HFF-Myc (cell line): ENCODE measurements around the gene TMEM30B.

Experiments used
- DNase-seq: peaks from one replicate; pipeline ENCODE4 v3.0.0-alpha.2; 2011; ENCODE audit warnings: low read depth; ENCODE audit errors: extremely low read depth
- H3K4me3 ChIP-seq: replicated peaks from 2 replicates; pipeline ENCODE4 v1.5.1; 2011; ENCODE audit warnings: low read depth, mild to moderate bottlenecking, control low read depth, low read length
- CTCF ChIP-seq: IDR thresholded peaks from 2 replicates; pipeline ENCODE4 v1.5.1; 2012; ENCODE audit warnings: mild to moderate bottlenecking, low read depth, low read length, control low read depth; ENCODE audit errors: missing control alignments

The TMEM30B gene

GRCh38 chr14:61254808-61255526 lies 26.2 kb downstream of the TMEM30B start:
- TF ChIP-seq CTCF, result no peak
- DNase-seq, result no peak
- no peak overlapping the region for H3K4me3 ChIP-seq

DNA sequence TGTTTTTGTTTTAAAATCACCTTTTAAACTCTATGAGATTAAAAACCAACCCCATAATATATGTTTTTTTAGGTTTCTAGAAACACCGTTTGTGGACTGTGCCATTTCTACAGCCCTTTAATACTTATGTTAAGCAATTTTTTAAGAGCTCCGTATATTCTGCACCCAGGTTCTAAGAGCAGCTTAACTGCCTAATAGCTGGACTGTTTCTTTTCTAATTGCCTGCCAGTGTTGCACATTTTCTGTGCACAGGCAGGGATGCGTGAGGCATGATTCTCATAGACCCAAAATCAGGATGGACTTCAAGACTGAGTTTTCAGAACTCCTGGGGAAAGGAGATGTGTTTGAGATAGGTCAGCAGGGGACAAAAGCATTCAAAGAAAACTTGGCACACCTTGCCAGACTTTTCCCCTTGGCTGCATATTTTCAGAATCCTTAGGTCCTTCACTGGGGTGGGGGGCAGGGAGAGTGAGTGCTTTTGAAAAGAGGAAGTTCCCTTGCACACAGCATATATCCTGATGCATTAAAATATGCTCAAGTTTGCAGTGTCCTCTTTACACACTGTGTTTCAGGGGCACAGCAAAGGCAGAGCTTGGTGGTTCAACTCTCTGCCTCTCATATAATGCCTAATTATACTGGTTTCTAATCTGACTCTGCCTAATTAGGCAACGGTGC lies 27.9 kb downstream of the TMEM30B start:
- no peak overlapping the region for H3K4me3 ChIP-seq
- no peak for TF ChIP-seq CTCF
- DNase-seq, result no peak

GRCh38 chr14:61252369-61253063 lies 28.6 kb downstream of the TMEM30B start:
- TF ChIP-seq CTCF, result peak; percentile 89
- DNase-seq, result peak; percentile 91
- no peak overlapping the region for H3K4me3 ChIP-seq

DNA sequence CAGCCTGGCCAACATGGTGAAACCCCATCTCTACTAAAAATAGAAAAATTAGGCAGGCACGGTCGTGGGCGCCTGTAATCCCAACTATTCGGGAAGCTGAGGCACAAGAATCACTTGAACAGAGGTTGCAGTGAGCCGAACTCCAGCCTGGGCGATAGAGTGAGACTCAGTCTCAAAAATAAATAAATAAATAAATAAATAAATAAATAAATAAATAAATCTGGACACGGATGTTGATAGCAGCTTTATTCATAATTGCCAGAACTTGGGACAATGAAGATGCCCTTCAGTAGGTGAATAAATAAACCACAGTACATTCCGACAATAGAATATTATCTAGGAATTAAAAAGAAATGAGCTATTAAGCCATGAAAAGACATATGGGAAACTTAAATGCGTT lies 31.1 kb downstream of the TMEM30B start:
- no peak for TF ChIP-seq CTCF
- no peak for DNase-seq
- H3K4me3 ChIP-seq, result no peak overlapping the region

DNA sequence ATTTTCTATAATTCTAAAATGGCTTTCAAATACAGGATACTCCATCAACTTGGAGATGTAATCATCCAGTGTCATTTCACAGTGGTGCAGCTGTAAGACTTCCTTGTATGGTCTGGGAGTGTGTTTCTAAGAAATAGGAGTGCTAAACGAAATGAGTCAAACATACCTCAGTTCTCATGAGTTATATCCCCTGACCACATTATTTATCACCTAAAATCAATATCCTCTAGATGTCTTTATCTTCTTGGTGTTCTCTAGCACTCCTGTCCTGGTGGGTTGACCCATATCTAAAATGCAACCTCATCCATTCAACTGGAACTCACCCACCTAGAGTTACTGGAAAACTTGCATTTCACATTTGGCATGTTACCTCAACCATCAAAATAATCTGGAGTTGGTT lies 33.2 kb downstream of the TMEM30B start:
- TF ChIP-seq CTCF, result no peak
- DNase-seq, result no peak
- no peak overlapping the region for H3K4me3 ChIP-seq

GRCh38 chr14:61246721-61247120 lies 34.4 kb downstream of the TMEM30B start:
- DNase-seq, result no peak
- no peak for TF ChIP-seq CTCF
- H3K4me3 ChIP-seq, result no peak overlapping the region
